Measurements from ENCODE around the gene TIGD2. TPM values are rescaled to one million over a fixed set of nuclear protein-coding genes. Genes with fewer than 3 reads are reported as not detected.

TIGD2 gene
- total and polyA plus RNA-seq, 2 experiments from 2014 or later: 2.1 to 6.7 TPM

DNA sequence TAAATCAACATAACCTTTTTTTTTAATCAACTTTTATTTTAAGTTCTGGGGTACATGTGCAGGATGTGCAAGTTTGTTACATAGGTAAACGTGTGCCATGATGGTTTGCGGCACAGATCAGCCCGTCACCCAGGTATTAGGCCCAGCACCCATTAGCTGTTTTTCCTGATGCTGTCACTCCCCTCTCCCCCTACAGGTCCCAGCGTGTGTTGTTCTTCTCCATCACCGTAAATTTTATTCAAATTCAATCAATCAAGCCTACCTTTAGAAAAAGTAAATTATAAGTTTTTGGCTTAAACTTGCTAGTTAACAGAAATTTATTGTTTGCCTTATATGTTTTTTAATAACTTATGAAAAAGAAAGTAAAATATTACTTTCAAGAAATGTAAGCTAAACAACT is 25.9 kb downstream of the TIGD2 start:
- no peak overlapping the region for H3K27ac Mint-ChIP-seq
- DNase-seq (ENCODE audit: low spot score) (peak; percentile 22), ATAC-seq (peak; percentile 70)
- Histone ChIP-seq H4K20me1 (replicated peaks; ENCODE audit: insufficient read depth) (no peaks in the 10 kb centered on the region), H3K36me3 (ENCODE audit: insufficient read depth) (no peaks in the 10 kb centered on the region), H3K27ac (ENCODE audit: low read depth) (no peak overlapping the region), H3K4me1 (ENCODE audit: insufficient read depth) (no peaks in the 10 kb centered on the region), H3F3A (replicated peaks; ENCODE audit: low read depth) (no peaks in the 10 kb centered on the region), H2AFZ (no peak overlapping the region), H3K27me3 (ENCODE audit: insufficient read depth) (no peaks in the 10 kb centered on the region), H3K4me3 (no peak overlapping the region), H3K9me2 (ENCODE audit: insufficient read depth) (no peaks in the 10 kb centered on the region), H3K4me2 (no peak overlapping the region), H3K79me2 (replicated peaks; ENCODE audit: insufficient read depth) (no peaks in the 10 kb centered on the region)
- peaks cover 2% of the 10 kb centered on the region for H3K27me3 Mint-ChIP-seq (ENCODE audit: insufficient read depth, low read depth, poor library complexity)
- H3K36me3 Mint-ChIP-seq (ENCODE audit: low read depth): no peaks in the 10 kb centered on the region
- no peaks in the 10 kb centered on the region for H3K9me3 Mint-ChIP-seq
- TF ChIP-seq, protein P1, sequence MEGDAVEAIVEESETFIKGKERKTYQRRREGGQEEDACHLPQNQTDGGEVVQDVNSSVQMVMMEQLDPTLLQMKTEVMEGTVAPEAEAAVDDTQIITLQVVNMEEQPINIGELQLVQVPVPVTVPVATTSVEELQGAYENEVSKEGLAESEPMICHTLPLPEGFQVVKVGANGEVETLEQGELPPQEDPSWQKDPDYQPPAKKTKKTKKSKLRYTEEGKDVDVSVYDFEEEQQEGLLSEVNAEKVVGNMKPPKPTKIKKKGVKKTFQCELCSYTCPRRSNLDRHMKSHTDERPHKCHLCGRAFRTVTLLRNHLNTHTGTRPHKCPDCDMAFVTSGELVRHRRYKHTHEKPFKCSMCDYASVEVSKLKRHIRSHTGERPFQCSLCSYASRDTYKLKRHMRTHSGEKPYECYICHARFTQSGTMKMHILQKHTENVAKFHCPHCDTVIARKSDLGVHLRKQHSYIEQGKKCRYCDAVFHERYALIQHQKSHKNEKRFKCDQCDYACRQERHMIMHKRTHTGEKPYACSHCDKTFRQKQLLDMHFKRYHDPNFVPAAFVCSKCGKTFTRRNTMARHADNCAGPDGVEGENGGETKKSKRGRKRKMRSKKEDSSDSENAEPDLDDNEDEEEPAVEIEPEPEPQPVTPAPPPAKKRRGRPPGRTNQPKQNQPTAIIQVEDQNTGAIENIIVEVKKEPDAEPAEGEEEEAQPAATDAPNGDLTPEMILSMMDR (conservative IDR thresholded peaks at IDR 0.05; ENCODE audit: low read depth in 2 of 2): peak; percentile 1 to 36; a peak in 2 of 4 replicates
- TF ChIP-seq ETS1 (IDR thresholded peaks at IDR 0.05): no peak
- no peak overlapping the region for H3K4me3 Mint-ChIP-seq
- peaks cover 22% of the 10 kb centered on the region for H3K4me1 Mint-ChIP-seq

DNA sequence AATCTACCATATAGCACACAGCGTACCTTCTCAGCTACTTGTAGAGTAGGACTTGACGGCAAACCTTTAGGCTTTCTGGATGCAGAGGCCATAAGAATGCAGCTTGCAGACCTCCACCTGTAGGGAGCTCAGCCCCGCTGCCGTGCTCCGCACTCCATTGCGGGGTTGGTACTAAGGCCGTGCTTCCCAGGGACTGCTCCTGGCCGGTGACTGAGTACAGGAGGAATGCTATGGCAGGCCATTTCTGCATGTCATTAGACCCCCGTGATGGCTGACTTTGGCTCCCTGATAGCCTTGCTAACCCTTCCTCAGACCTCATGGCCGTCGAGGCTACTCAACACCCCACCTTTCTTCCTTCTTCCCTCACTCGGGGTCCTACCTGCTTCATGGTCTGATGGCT is 26.4 kb downstream of the TIGD2 start:
- Histone ChIP-seq H3K27me3 (ENCODE audit: insufficient read depth) (no peaks in the 10 kb centered on the region), H3K27ac (ENCODE audit: low read depth) (no peak overlapping the region), H3K4me2 (no peak overlapping the region), H4K20me1 (replicated peaks; ENCODE audit: insufficient read depth) (no peaks in the 10 kb centered on the region), H3K4me1 (ENCODE audit: insufficient read depth) (0 out of 2 replicates have a peak, but pooled peaks cover 3% of the 10 kb centered on the region), H3K36me3 (ENCODE audit: insufficient read depth) (no peaks in the 10 kb centered on the region), H3K9me2 (ENCODE audit: insufficient read depth) (no peaks in the 10 kb centered on the region), H2AFZ (no peak overlapping the region), H3K4me3 (no peak overlapping the region), H3F3A (replicated peaks; ENCODE audit: low read depth) (no peaks in the 10 kb centered on the region), H3K79me2 (replicated peaks; ENCODE audit: insufficient read depth) (no peaks in the 10 kb centered on the region)
- Mint-ChIP-seq H3K4me1 (peaks cover 25% of the 10 kb centered on the region), H3K27me3 (ENCODE audit: insufficient read depth, low read depth, poor library complexity) (no peaks in the 10 kb centered on the region), H3K9me3 (no peaks in the 10 kb centered on the region), H3K27ac (no peak overlapping the region), H3K36me3 (ENCODE audit: low read depth) (no peaks in the 10 kb centered on the region), H3K4me3 (no peak overlapping the region)
- peak; percentile 97 for ATAC-seq
- peak; percentile 65 for DNase-seq (ENCODE audit: low spot score)
- TF ChIP-seq, protein P1 (conservative IDR thresholded peaks at IDR 0.05; ENCODE audit: low read depth in 2 of 2): no peak
- TF ChIP-seq REST (IDR thresholded peaks at IDR 0.05; ENCODE audit: unreplicated experiment) (no peak), JUNB (IDR thresholded peaks at IDR 0.05; ENCODE audit: unreplicated experiment) (no peak), CREB1 (CRISPR knock-in tag; IDR thresholded peaks at IDR 0.05; ENCODE audit: low read depth) (no peak), STAT1 (IDR thresholded peaks at IDR 0.05; ENCODE audit: unreplicated experiment) (no peak), ZNF331 (CRISPR knock-in tag; IDR thresholded peaks at IDR 0.05; ENCODE audit: low read depth) (no peak), POLR2AphosphoS5 (IDR thresholded peaks at IDR 0.05; ENCODE audit: low read depth) (no peak)

All from GM23338 (cell line).